ENCODE data around the gene CTNNA3. TPM values are rescaled to one million over a fixed set of nuclear protein-coding genes. Genes with fewer than 3 reads are reported as not detected.

CTNNA3 gene
- total RNA-seq, 4 donors from 2014 or later: 1.2 to 7.1 (median 1.3) TPM

GRCh38 chr10:66026321-66026720 lies 1669.7 kb downstream of the CTNNA3 start:
- no peak for TF ChIP-seq CTCF (IDR thresholded peaks at IDR 0.05)
- ATAC-seq (ENCODE audit: low FRiP score): no peak
- no peak for DNase-seq (ENCODE audit: low spot score)

- TF ChIP-seq CTCF (IDR thresholded peaks at IDR 0.05): no peak
- DNase-seq (ENCODE audit: low spot score): no peak
- no peak for ATAC-seq (ENCODE audit: low FRiP score)
These were observed 1670.8 kb downstream of the CTNNA3 start for GRCh38 chr10:66025186-66025585.

- no peak for TF ChIP-seq CTCF (IDR thresholded peaks at IDR 0.05)
- DNase-seq (ENCODE audit: low spot score) (no peak), ATAC-seq (ENCODE audit: low FRiP score) (no peak)
These were observed 1674.6 kb downstream of the CTNNA3 start for GRCh38 chr10:66021423-66021822.

GRCh38 chr10:66008221-66008620 lies 1687.8 kb downstream of the CTNNA3 start:
- DNase-seq (ENCODE audit: low spot score) (no peak), ATAC-seq (ENCODE audit: low FRiP score) (no peak)
- no peak for TF ChIP-seq CTCF (IDR thresholded peaks at IDR 0.05)

GRCh38 chr10:66006411-66006810 lies 1689.6 kb downstream of the CTNNA3 start:
- TF ChIP-seq CTCF (IDR thresholded peaks at IDR 0.05): no peak
- DNase-seq (ENCODE audit: low spot score): no peak
- no peak for ATAC-seq (ENCODE audit: low FRiP score)

- no peak for TF ChIP-seq CTCF (IDR thresholded peaks at IDR 0.05)
- ATAC-seq (ENCODE audit: low FRiP score): no peak
These were observed 1702.5 kb downstream of the CTNNA3 start for GRCh38 chr10:65993451-65993850.

GRCh38 chr10:65968871-65969270 lies 1727.1 kb downstream of the CTNNA3 start:
- no peak for ATAC-seq (ENCODE audit: low FRiP score)
- no peak for TF ChIP-seq CTCF (IDR thresholded peaks at IDR 0.05)

More at GRCh38 chr10:65993451-65993850, 1702.5 kb downstream of the CTNNA3 start:
- DNase-seq (ENCODE audit: low spot score): no peak

More at GRCh38 chr10:65968871-65969270, 1727.1 kb downstream of the CTNNA3 start:
- no peak for DNase-seq (ENCODE audit: low spot score)

Data from omental fat pad (tissue), 4 donors.